Aorta (tissue), 5 donors: ENCODE data around the gene TICRR. TPM values are rescaled to one million over a fixed set of nuclear protein-coding genes. Genes with fewer than 3 reads are reported as not detected.
"Not testable (repeated sequence)": the region's sequence is repeated elsewhere in the genome, so short reads cannot be mapped to it uniquely, and the experiment has no call there.

ENCODE experiments used
- ATAC-seq: fragments of 200-7000 bp; cut with Tn5 transposase; one replicate; pipeline ENCODE4 v1.9.1; 2022; ENCODE audit warnings: moderate library complexity; ENCODE audit not compliant: low FRiP score
- DNase-seq, 2 donors: peaks; one replicate each; pipeline ENCODE4 v3.0.0-alpha.2; 2020
- H3K27ac ChIP-seq, 2 donors: one replicate each; pipeline ENCODE4 v1.5.1; 2013; ENCODE audit warnings: low read length in 2 of 2, mild to moderate bottlenecking in 2 of 2, moderate library complexity in 2 of 2, control low read depth in 1 of 2, inconsistent platforms in 1 of 2, low read depth in 1 of 2
- H3K27me3 ChIP-seq, 2 donors: one replicate each; pipeline ENCODE4 v1.6.1; 2013; ENCODE audit warnings: control low read depth in 1 of 2, low read length in 1 of 2, mild to moderate bottlenecking in 1 of 2, moderate library complexity in 1 of 2; ENCODE audit not compliant: insufficient read depth in 2 of 2, control insufficient read depth in 1 of 2
- H3K36me3 ChIP-seq, 2 donors: one replicate each; pipeline ENCODE4 v1.6.1; 2013; ENCODE audit warnings: control low read depth in 1 of 2, low read length in 1 of 2, mild to moderate bottlenecking in 1 of 2; ENCODE audit not compliant: insufficient read depth in 2 of 2, control insufficient read depth in 1 of 2
- H3K4me1 ChIP-seq, 2 donors: one replicate each; pipeline ENCODE4 v1.6.1; 2013; ENCODE audit warnings: low read length in 2 of 2, control low read depth in 1 of 2, mild to moderate bottlenecking in 1 of 2, moderate library complexity in 1 of 2; ENCODE audit not compliant: insufficient read depth in 2 of 2, control insufficient read depth in 1 of 2
- H3K4me3 ChIP-seq, 2 donors: one replicate each; pipeline ENCODE4 v1.5.1; 2013; ENCODE audit warnings: low read length in 2 of 2, control low read depth in 1 of 2, mild to moderate bottlenecking in 1 of 2
- H3K9me3 ChIP-seq: one replicate; pipeline ENCODE4 v1.6.1; 2013; ENCODE audit warnings: mild to moderate bottlenecking, low read length; ENCODE audit not compliant: control insufficient read depth
- WGBS, 2 donors: extraction: QIAGEN DNeasy Blood & Tissue Kit; methylation state at CpG; one replicate each; pipeline ENCODE4 v1.1.7; 2013; 5-methylcytosine and 5-hydroxymethylcytosine counted together
- intact Hi-C, 2 donors: fragments of 100-400 bp; cut with DNase I; formaldehyde crosslinking; loops; one replicate each; pipeline versions ENCODE4 v1.14.2 to v1.15.0; 2022
- polyA plus RNA-seq, 2 donors: library from polyadenylated mRNA; stranded (reverse); fragments of 200-250 nt; gene quantifications; one replicate each; pipeline ENCODE4 v1.2.3, GENCODE V29; 2013
- total RNA-seq, 2 donors: library from RNA; stranded (reverse); fragmentation: NEBNext Ultra II Directional; extraction: Animal tissue kit (Norgen Biotek cat#: 25700); gene quantifications; one replicate each; pipeline ENCODE4 v1.2.1, GENCODE V29; 2021
- donor health status: healthy with polysubstance abuse.
- donor health status: Bipolar disorder and iron deficiency.
- donor health status: DM: no; HTN: no; CAD: no.
- donor health status: DM: no; HTN: no; CAD: no.
- donor health status: DM: yes; HTN: yes; CAD: no.

TICRR gene
- total and polyA plus RNA-seq, 4 donors = 0.03 to 0.60 (median 0.16) TPM; not detected in 1

GRCh38 chr15:89578146-89578545 is 2.9 kb downstream of the TICRR start:
- ATAC-seq (no peak), DNase-seq (no peak)
- Histone ChIP-seq H3K4me1 (no peaks in the 10 kb centered on the region), H3K9me3 (no peaks in the 10 kb centered on the region), H3K27me3 (no peaks in the 10 kb centered on the region), H3K27ac (no peak overlapping the region), H3K4me3 (no peak overlapping the region), H3K36me3 (no peaks in the 10 kb centered on the region)
- WGBS, 2 donors = 89 to 91% methylated on average over 2 of the region's 2 CpGs
- intact Hi-C loops = no loop called here

- 91 to 93% methylated on average over 2 of the region's 2 CpGs for WGBS, 2 donors
- ATAC-seq, H3K4me1 ChIP-seq, intact Hi-C loops, H3K4me3 ChIP-seq, H3K27ac ChIP-seq, H3K27me3 ChIP-seq, DNase-seq, H3K36me3 ChIP-seq, H3K9me3 ChIP-seq: not testable (repeated sequence)
These were observed 5.5 kb downstream of the TICRR start for GRCh38 chr15:89580747-89581146.

GRCh38 chr15:89586651-89587050 is 11.4 kb downstream of the TICRR start:
- no peak for DNase-seq
- Histone ChIP-seq H3K36me3 (no peaks in the 10 kb centered on the region), H3K4me1 (no peaks in the 10 kb centered on the region), H3K27ac (no peak overlapping the region), H3K4me3 (no peak overlapping the region), H3K9me3 (no peaks in the 10 kb centered on the region), H3K27me3 (no peaks in the 10 kb centered on the region)
- WGBS, 2 donors = 87 to 97% methylated on average over 2 of the region's 2 CpGs
- no peak for ATAC-seq
- intact Hi-C loops = no loop called here

- Histone ChIP-seq H3K27me3 (no peaks in the 10 kb centered on the region), H3K27ac (no peak overlapping the region), H3K36me3 (no peaks in the 10 kb centered on the region), H3K4me1 (no peaks in the 10 kb centered on the region), H3K9me3 (no peaks in the 10 kb centered on the region), H3K4me3 (no peak overlapping the region)
- ATAC-seq (no peak), DNase-seq (no peak)
- intact Hi-C loops = no loop called here
- WGBS, 2 donors = 58 to 65% methylated on average over 4 of the region's 4 CpGs
These were observed 12.7 kb downstream of the TICRR start for GRCh38 chr15:89587955-89588354.

- ATAC-seq = no peak
- whole genome bisulfite sequencing, 2 donors = 82 to 87% methylated on average over 5 of the region's 5 CpGs
- H3K9me3 ChIP-seq = no peaks in the 10 kb centered on the region
- no peaks in the 10 kb centered on the region for H3K4me1 ChIP-seq
- no peak overlapping the region for H3K4me3 ChIP-seq
- no peaks in the 10 kb centered on the region for H3K36me3 ChIP-seq
- DNase-seq = no peak
- no peaks in the 10 kb centered on the region for H3K27me3 ChIP-seq
- H3K27ac ChIP-seq = no peak overlapping the region
- intact Hi-C loops = no loop called here
These were observed 16.6 kb downstream of the TICRR start for GRCh38 chr15:89591834-89592233.

- no peak overlapping the region for H3K27ac ChIP-seq
- no peak overlapping the region for H3K4me3 ChIP-seq
- 95% methylated on average over 4 of the region's 4 CpGs for WGBS, 2 donors
- DNase-seq = no peak
- no peaks in the 10 kb centered on the region for H3K9me3 ChIP-seq
- intact Hi-C loops = no loop called here
- no peaks in the 10 kb centered on the region for H3K36me3 ChIP-seq
- no peaks in the 10 kb centered on the region for H3K27me3 ChIP-seq
- no peak for ATAC-seq
- no peaks in the 10 kb centered on the region for H3K4me1 ChIP-seq
These were observed 17.7 kb downstream of the TICRR start for GRCh38 chr15:89593018-89593417.

- H3K36me3 ChIP-seq = no peaks in the 10 kb centered on the region
- 94 to 97% methylated on average over 4 of the region's 4 CpGs for WGBS, 2 donors
- no peak overlapping the region for H3K27ac ChIP-seq
- no peak for ATAC-seq
- intact Hi-C loops = no loop called here
- no peaks in the 10 kb centered on the region for H3K4me1 ChIP-seq
- no peak overlapping the region for H3K4me3 ChIP-seq
- no peaks in the 10 kb centered on the region for H3K9me3 ChIP-seq
- no peaks in the 10 kb centered on the region for H3K27me3 ChIP-seq
- DNase-seq = no peak
These were observed 23.8 kb downstream of the TICRR start for GRCh38 chr15:89599021-89599420.

- no peak for DNase-seq
- 96 to 99% methylated on average over 2 of the region's 2 CpGs for WGBS, 2 donors
- Histone ChIP-seq H3K4me3 (no peak overlapping the region), H3K9me3 (peaks cover 2% of the 10 kb centered on the region), H3K27me3 (no peaks in the 10 kb centered on the region), H3K36me3 (no peaks in the 10 kb centered on the region), H3K4me1 (no peaks in the 10 kb centered on the region), H3K27ac (no peak overlapping the region)
- ATAC-seq = no peak
- intact Hi-C loops = no loop called here
These were observed 36.0 kb downstream of the TICRR start for GRCh38 chr15:89611317-89611716.

- intact Hi-C loops = no loop called here
- DNase-seq = no peak
- H3K4me3 ChIP-seq = no peak overlapping the region
- no peak overlapping the region for H3K27ac ChIP-seq
- H3K36me3 ChIP-seq = no peaks in the 10 kb centered on the region
- H3K27me3 ChIP-seq = no peaks in the 10 kb centered on the region
- 89 to 98% methylated on average over 2 of the region's 2 CpGs for WGBS, 2 donors
- H3K4me1 ChIP-seq = no peaks in the 10 kb centered on the region
- ATAC-seq = no peak
- peaks cover 2% of the 10 kb centered on the region for H3K9me3 ChIP-seq
These were observed 37.8 kb downstream of the TICRR start for GRCh38 chr15:89613031-89613430.
